HepG2 (cell line): Measurements from ENCODE around the gene TCEAL3. TPM values are rescaled to one million over a fixed set of nuclear protein-coding genes. Genes with fewer than 3 reads are reported as not detected.

Experiments
- ATAC-seq: fragments of 200-7000 bp; cut with Tn5 transposase; 3 replicates; pipeline ENCODE4 v1.9.1; 2020; ENCODE audit warnings: mild to moderate bottlenecking, moderate library complexity
- Bru-seq: library from RNA; stranded (reverse); fragments of 400-500 nt; gene quantifications from one replicate; lab custom pipeline; 2021; lab: Mats Ljungman, UMichigan
- BruChase-seq, 2 experiments: library from RNA; stranded (reverse); fragments of 400-500 nt; gene quantifications; one replicate each; lab custom pipeline; 2021; lab: Mats Ljungman, UMichigan
- BruUV-seq: library from RNA; stranded (reverse); fragments of 400-500 nt; replicated peaks from 2 replicates; lab custom pipeline; 2021; lab: Mats Ljungman, UMichigan
- CTCF ChIA-PET: fragments of 300-600 bp; formaldehyde crosslinking; extraction: SDS; loops from one replicate; lab custom pipeline; 2021; ENCODE audit warnings: low total read pairs, inconsistent platforms, low intra/inter-chr PET ratio; lab: Yijun Ruan, JAX
- POLR2A ChIA-PET: fragments of 350-600 bp; sonication (Branson Sonifier 250); formaldehyde crosslinking; loops from one replicate; lab custom pipeline; 2020; ENCODE audit warnings: antibody characterized with exemption, inconsistent platforms; lab: Yijun Ruan, JAX
- DNase-seq: peaks from one replicate; pipeline ENCODE4 v3.0.0-alpha.2; 2015; ENCODE audit warnings: low spot score
- FAIRE-seq: peaks from 3 replicates; lab custom pipeline; 2011; peaks lifted over from hg19 to GRCh38; lab: Jason Lieb, UNC
- H2AFZ ChIP-seq: one replicate; pipeline ENCODE4 v1.6.1; 2011; ENCODE audit warnings: low read length, inconsistent platforms
- H3K27ac ChIP-seq: fragments of 300-600 bp; 3 replicates; pipeline ENCODE4 v1.8.0; 2011; ENCODE audit warnings: mixed run types, mild to moderate bottlenecking, mixed read lengths, low read length, inconsistent platforms; ENCODE audit not compliant: insufficient read depth; ENCODE audit errors: extremely low read length
- H3K27me3 ChIP-seq, 2 experiments: fragments of 200-600 bp in 1 of 2; 2 replicates in 1 of 2; 3 replicates in 1 of 2; pipeline versions ENCODE4 v1.6.0 to v1.8.0; 2011; ENCODE audit warnings: low read length in 2 of 2, mild to moderate bottlenecking in 2 of 2, moderate library complexity in 2 of 2, inconsistent platforms in 1 of 2; ENCODE audit not compliant: insufficient read depth in 2 of 2, control insufficient read depth in 1 of 2
- H3K36me3 ChIP-seq, 2 experiments: fragments of 200-600 bp in 1 of 2; replicated peaks in 1 of 2; 2 replicates in 1 of 2; 3 replicates in 1 of 2; pipeline versions ENCODE4 v1.5.1 to v1.8.0; 2011; ENCODE audit warnings: low read length in 2 of 2, inconsistent platforms in 1 of 2; ENCODE audit not compliant: insufficient read depth in 2 of 2, control insufficient read depth in 1 of 2
- H3K4me1 ChIP-seq: 2 replicates; pipeline ENCODE4 v1.5.1; 2012; ENCODE audit warnings: low read length, inconsistent platforms; ENCODE audit not compliant: insufficient read depth
- H3K4me2 ChIP-seq: 2 replicates; pipeline ENCODE4 v1.6.0; 2011; ENCODE audit warnings: low read depth, low read length, inconsistent platforms
- H3K4me3 ChIP-seq, 3 experiments: fragments of 200-600 bp in 1 of 3; sonication (generic), shearing (Covaris generic) in 1 of 3; replicated peaks in 1 of 3; 2 replicates each; pipeline ENCODE4 v1.5.1; 2011 to 2016; ENCODE audit warnings: low read length in 3 of 3, inconsistent platforms in 2 of 3, low read depth in 2 of 3, mild to moderate bottlenecking in 2 of 3, control low read depth in 1 of 3, mixed read lengths in 1 of 3; ENCODE audit not compliant: insufficient read depth in 1 of 3
- H3K79me2 ChIP-seq: one replicate; pipeline ENCODE4 v1.6.1; 2011; ENCODE audit warnings: low read length, inconsistent platforms; ENCODE audit not compliant: insufficient read depth
- H3K9ac ChIP-seq: 2 replicates; pipeline ENCODE4 v1.6.0; 2011; ENCODE audit warnings: mild to moderate bottlenecking, low read depth, low read length, inconsistent platforms; ENCODE audit not compliant: insufficient read depth
- H3K9me3 ChIP-seq: 2 replicates; pipeline ENCODE4 v1.5.1; 2012; ENCODE audit warnings: mild to moderate bottlenecking, low read length
- H4K20me1 ChIP-seq: 2 replicates; pipeline ENCODE4 v1.6.0; 2011; ENCODE audit warnings: inconsistent platforms, mild to moderate bottlenecking, low read length, moderate library complexity; ENCODE audit not compliant: insufficient read depth
- ATF7 ChIP-seq, 2 experiments: fragments of 450-650 bp in 1 of 2; sonication (generic) in 1 of 2; formaldehyde crosslinking in 1 of 2; IDR thresholded peaks; 2 replicates each; pipeline versions ENCODE4 v1.4.0 to v1.6.1; 2016 to 2020; ENCODE audit warnings: antibody characterized with exemption in 1 of 2, mild to moderate bottlenecking in 1 of 2, missing genetic modification reagents in 1 of 2
- MED8 ChIP-seq: sonication (generic); formaldehyde crosslinking; IDR thresholded peaks from 2 replicates; pipeline ENCODE4 v1.8.1; 2023; ENCODE audit warnings: mild to moderate bottlenecking, missing genetic modification reagents; ENCODE audit not compliant: insufficient replicate concordance
- RBAK ChIP-seq: sonication (generic); formaldehyde crosslinking; IDR thresholded peaks from 2 replicates; pipeline ENCODE4 v1.5.1; 2020; ENCODE audit warnings: mild to moderate bottlenecking, missing genetic modification reagents
- ZFP37 ChIP-seq: sonication (generic); formaldehyde crosslinking; IDR thresholded peaks from 2 replicates; pipeline ENCODE4 v1.4.0; 2020; ENCODE audit warnings: missing genetic modification reagents, borderline replicate concordance
- ZNF580 ChIP-seq: IDR thresholded peaks from 2 replicates; pipeline ENCODE4 v1.6.1; 2016; ENCODE audit warnings: low read depth, borderline replicate concordance
- WGBS: methylation state at CpG from one replicate; pipeline ENCODE4 v1.1.6; 2017; ENCODE audit warnings: low lambda C conversion rate; 5-methylcytosine and 5-hydroxymethylcytosine counted together
- in situ Hi-C: cut with HindIII; loops from 2 replicates; pipeline ENCODE4 v1.10.0; 2017; ENCODE audit warnings: low pct_unique_long_range_greater_than_20kb; ENCODE audit not compliant: extremely low pct_ligation_motif_present
- intact Hi-C: fragments of 100-400 bp; cut with micrococcal nuclease; formaldehyde crosslinking; loops from one replicate; pipeline ENCODE4 v1.10.0; 2022; ENCODE audit not compliant: unreplicated experiment
- long read RNA-seq, 2 experiments: library from RNA in 1 of 2; library from polyadenylated mRNA in 1 of 2; stranded (forward) in 1 of 2; unstranded in 1 of 2; transcript quantifications; one replicate each; pipeline ENCODE4 v2.0.0, GENCODE V29; 2019 to 2022
- polyA minus RNA-seq, 3 experiments: library from RNA; depleted of rRNA, polyadenylated mRNA; stranded (reverse); fragments of >200 nt; gene quantifications; 2 replicates each; pipeline ENCODE4 v1.2.3, GENCODE V29; 2011; ENCODE audit warnings: low replicate concordance in 1 of 3
- polyA plus RNA-seq, 8 experiments: library from polyadenylated mRNA; depleted of rRNA in 3 of 8; stranded (reverse) in 7 of 8; unstranded in 1 of 8; fragments of >200 nt; fragmentation: Illumina TruSeq in 4 of 8; extraction: Trizol in 4 of 8; gene quantifications; 2 replicates each; pipeline versions ENCODE4 v1.2.1 to v1.2.3, GENCODE V29; 2011 to 2016; ENCODE audit warnings: low read depth in 4 of 8, missing spikeins in 1 of 8, mixed read lengths in 1 of 8; ENCODE audit not compliant: insufficient read depth in 1 of 8
- total RNA-seq, 5 experiments: library from RNA; depleted of rRNA; stranded (reverse); fragments of >200 nt; fragmentation: Illumina TruSeq; extraction: Trizol; gene quantifications; 2 replicates each; pipeline ENCODE4 v1.2.3, GENCODE V29; 2016; ENCODE audit warnings: low read depth in 1 of 5
- TF ChIP-seq, protein P1 (sequence below): IDR thresholded peaks from 2 replicates; pipeline ENCODE4 v1.6.1; 2016; ENCODE audit warnings: low read depth, control low read depth
- TF ChIP-seq, protein P2 (sequence below): sonication (generic); formaldehyde crosslinking; IDR thresholded peaks from 2 replicates; pipeline ENCODE4 v1.4.0; 2020; ENCODE audit warnings: mild to moderate bottlenecking, missing genetic modification reagents, borderline replicate concordance

The TCEAL3 gene
- total RNA-seq (2016; rRNA removed; fragmentation: Illumina TruSeq; extraction: Trizol), result 0.09 TPM in 1 of 2 replicates, not detected in the other
- total RNA-seq (2016; cell fraction: cytosol; rRNA removed; fragmentation: Illumina TruSeq; extraction: Trizol; ENCODE audit: low read depth), result not detected in 2 replicates
- 0.22 TPM in 1 of 2 replicates, not detected in the other for total RNA-seq (2016; cell fraction: insoluble cytoplasmic fraction; rRNA removed; fragmentation: Illumina TruSeq; extraction: Trizol)
- total RNA-seq (2016; cell fraction: membrane; rRNA removed; fragmentation: Illumina TruSeq; extraction: Trizol), result not detected in 2 replicates
- total RNA-seq (2016; cell fraction: nucleus; rRNA removed; fragmentation: Illumina TruSeq; extraction: Trizol), result 0.53 TPM in 1 of 2 replicates, not detected in the other
- polyA plus RNA-seq (2011; rRNA removed), result 0.08 and 0.12 TPM in 2 replicates
- not detected in 2 replicates for polyA plus RNA-seq (2011; cell fraction: cytosol; rRNA removed)
- 0.40 TPM in 1 of 2 replicates, not detected in the other for polyA plus RNA-seq (2011; cell fraction: nucleus; rRNA removed)
- polyA plus RNA-seq (2012), result 0.21 and 0.27 TPM in 2 replicates
- not detected in 2 replicates for polyA plus RNA-seq (2016; cell fraction: cytosol; fragmentation: Illumina TruSeq; extraction: Trizol; ENCODE audit: low read depth)
- not detected in 2 replicates for polyA plus RNA-seq (2016; cell fraction: insoluble cytoplasmic fraction; fragmentation: Illumina TruSeq; extraction: Trizol; ENCODE audit: low read depth)
- polyA plus RNA-seq (2016; cell fraction: membrane; fragmentation: Illumina TruSeq; extraction: Trizol; ENCODE audit: low read depth), result not detected in 2 replicates
- 0.46 and 0.73 TPM in 2 replicates for polyA plus RNA-seq (2016; cell fraction: nucleus; fragmentation: Illumina TruSeq; extraction: Trizol; ENCODE audit: insufficient read depth, low read depth)
- not detected in 2 replicates for polyA minus RNA-seq (2011; rRNA and poly(A)+ RNA removed; ENCODE audit: low replicate concordance)
- polyA minus RNA-seq (2011; cell fraction: cytosol; rRNA and poly(A)+ RNA removed), result not detected in 2 replicates
- 0.37 TPM in 1 of 2 replicates, not detected in the other for polyA minus RNA-seq (2011; cell fraction: nucleus; rRNA and poly(A)+ RNA removed)
- percentile 32 among the genes with signal in this experiment for Bru-seq, nascent RNA
- BruChase-seq, experiment 1, labeled RNA remaining after a 6-hour chase, result percentile 38 among the genes with signal in this experiment
- BruChase-seq, experiment 2, labeled RNA remaining after a 2-hour chase, result percentile 34 among the genes with signal in this experiment
- long read RNA-seq, experiment 1, result 0 reads
- long read RNA-seq, experiment 2, result 0 reads

- H4K20me1 ChIP-seq, result no peaks in the 10 kb centered on the region
- no peak within 1 kb of the TSS for H3K27ac ChIP-seq
- H3K4me1 ChIP-seq, result no peaks in the 10 kb centered on the region
- no peaks in the 10 kb centered on the region for H3K9me3 ChIP-seq
- no peak within 1 kb of the TSS for H2AFZ ChIP-seq
- DNase-seq (no peak), ATAC-seq (no peak), FAIRE-seq (no peak)
- H3K27me3 ChIP-seq, result no peaks in the 10 kb centered on the region
- H3K4me3 ChIP-seq, result no peak within 1 kb of the TSS
- intact Hi-C loops (no loop called here), in situ Hi-C loops (no loop called here)
- no peaks in the 10 kb centered on the region for H3K79me2 ChIP-seq
- 98% methylated on average over 24 of the region's 59 CpGs for WGBS
- BruUV-seq, result no TSS peak
- no peaks in the 10 kb centered on the region; a peak in 1 of 5 replicates for H3K36me3 ChIP-seq
- no peak within 1 kb of the TSS for H3K9ac ChIP-seq
- CTCF ChIA-PET, result no interaction called here
- no peak within 1 kb of the TSS for H3K4me2 ChIP-seq
- POLR2A ChIA-PET, result no interaction called here
- TF ChIP-seq RBAK (CRISPR knock-in tag) (no peak), MED8 (CRISPR knock-in tag) (no peak), ZNF580 (CRISPR knock-in tag) (no peak), ATF7 (IDR thresholded peaks at IDR 0.05) (no peak), ATF7 (CRISPR knock-in tag; IDR thresholded peaks at IDR 0.05) (no peak), ZFP37 (no peak)
- TF ChIP-seq, protein P1, sequence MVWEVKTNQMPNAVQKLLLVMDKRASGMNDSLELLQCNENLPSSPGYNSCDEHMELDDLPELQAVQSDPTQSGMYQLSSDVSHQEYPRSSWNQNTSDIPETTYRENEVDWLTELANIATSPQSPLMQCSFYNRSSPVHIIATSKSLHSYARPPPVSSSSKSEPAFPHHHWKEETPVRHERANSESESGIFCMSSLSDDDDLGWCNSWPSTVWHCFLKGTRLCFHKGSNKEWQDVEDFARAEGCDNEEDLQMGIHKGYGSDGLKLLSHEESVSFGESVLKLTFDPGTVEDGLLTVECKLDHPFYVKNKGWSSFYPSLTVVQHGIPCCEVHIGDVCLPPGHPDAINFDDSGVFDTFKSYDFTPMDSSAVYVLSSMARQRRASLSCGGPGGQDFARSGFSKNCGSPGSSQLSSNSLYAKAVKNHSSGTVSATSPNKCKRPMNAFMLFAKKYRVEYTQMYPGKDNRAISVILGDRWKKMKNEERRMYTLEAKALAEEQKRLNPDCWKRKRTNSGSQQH (CRISPR knock-in tag), result no peak
- TF ChIP-seq, protein P2, sequence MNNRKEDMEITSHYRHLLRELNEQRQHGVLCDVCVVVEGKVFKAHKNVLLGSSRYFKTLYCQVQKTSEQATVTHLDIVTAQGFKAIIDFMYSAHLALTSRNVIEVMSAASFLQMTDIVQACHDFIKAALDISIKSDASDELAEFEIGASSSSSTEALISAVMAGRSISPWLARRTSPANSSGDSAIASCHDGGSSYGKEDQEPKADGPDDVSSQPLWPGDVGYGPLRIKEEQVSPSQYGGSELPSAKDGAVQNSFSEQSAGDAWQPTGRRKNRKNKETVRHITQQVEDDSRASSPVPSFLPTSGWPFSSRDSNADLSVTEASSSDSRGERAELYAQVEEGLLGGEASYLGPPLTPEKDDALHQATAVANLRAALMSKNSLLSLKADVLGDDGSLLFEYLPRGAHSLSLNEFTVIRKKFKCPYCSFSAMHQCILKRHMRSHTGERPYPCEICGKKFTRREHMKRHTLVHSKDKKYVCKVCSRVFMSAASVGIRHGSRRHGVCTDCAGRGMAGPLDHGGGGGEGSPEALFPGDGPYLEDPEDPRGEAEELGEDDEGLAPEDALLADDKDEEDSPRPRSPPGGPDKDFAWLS (CRISPR knock-in tag), result no peak
Observed at GRCh38 chrX:103607364-103608305, at the start of gene TCEAL3. Gene TCEAL3, plus strand, starts transcription at chrX:103607963. Its CDS starts 1,102 bp downstream, at chrX:103609065.
